HG03097 (cell line): ENCODE measurements around the gene MGMT.

Experiments
- ATAC-seq: cut with Tn5 transposase; IDR thresholded peaks from one replicate; pipeline ENCODE4 v1.9.1; 2021; ENCODE audit not compliant: unreplicated experiment, low FRiP score

Gene MGMT

GRCh38 chr10:129766611-129767550 is 299.8 kb downstream of the MGMT start:
- ATAC-seq, result no peak

GRCh38 chr10:129767751-129768150 is 300.7 kb downstream of the MGMT start:
- no peak for ATAC-seq

GRCh38 chr10:129768437-129769355 is 301.7 kb downstream of the MGMT start:
- no peak for ATAC-seq

- ATAC-seq, result no peak
These were observed 302.5 kb downstream of the MGMT start for GRCh38 chr10:129769381-129770116.

- ATAC-seq, result no peak
These were observed 303.2 kb downstream of the MGMT start for GRCh38 chr10:129770286-129770685.

GRCh38 chr10:129771024-129771423 is 304.0 kb downstream of the MGMT start:
- no peak for ATAC-seq

GRCh38 chr10:129771576-129771975 is 304.5 kb downstream of the MGMT start:
- no peak for ATAC-seq

- ATAC-seq, result no peak
These were observed 305.0 kb downstream of the MGMT start for GRCh38 chr10:129771991-129772431.

- ATAC-seq, result no peak
These were observed 305.7 kb downstream of the MGMT start for GRCh38 chr10:129772468-129773358.

- ATAC-seq, result no peak
These were observed 306.4 kb downstream of the MGMT start for GRCh38 chr10:129773359-129773990.

GRCh38 chr10:129774082-129774735 is 307.2 kb downstream of the MGMT start:
- no peak for ATAC-seq

- ATAC-seq, result no peak
These were observed 307.8 kb downstream of the MGMT start for GRCh38 chr10:129774736-129775401.

GRCh38 chr10:129775681-129776080 is 308.6 kb downstream of the MGMT start:
- ATAC-seq, result no peak

- ATAC-seq, result no peak
These were observed 310.6 kb downstream of the MGMT start for GRCh38 chr10:129777687-129778086.

- no peak for ATAC-seq
These were observed 311.5 kb downstream of the MGMT start for GRCh38 chr10:129778571-129778970.

- ATAC-seq, result no peak
These were observed 312.4 kb downstream of the MGMT start for GRCh38 chr10:129779126-129780111.

GRCh38 chr10:129780198-129780597 is 313.2 kb downstream of the MGMT start:
- ATAC-seq, result no peak
